Gastrocnemius medialis (tissue), 4 donors: ENCODE measurements around the gene BNC2. TPM values are rescaled to one million over a fixed set of nuclear protein-coding genes. Genes with fewer than 3 reads are reported as not detected.

Experiments
- ATAC-seq, 2 donors: fragments of 150-250 bp; one replicate each; pipeline ENCODE4 v1.9.1; 2016
- DNase-seq, 2 donors: peaks; one replicate each; pipeline ENCODE4 v3.0.0-alpha.2; 2019
- H3K27ac ChIP-seq, 4 donors: fragments of 200-600 bp; sonication (generic); 1 replicate in 1 of 4; 2 replicates in 3 of 4; pipeline ENCODE4 v1.5.1; 2016 to 2018; ENCODE audit warnings: mild to moderate bottlenecking in 2 of 4, moderate library complexity in 1 of 4
- H3K27me3 ChIP-seq, 3 donors: fragments of 200-600 bp; sonication (generic) in 2 of 3; 1 replicate in 1 of 3; 2 replicates in 2 of 3; pipeline versions ENCODE4 v1.5.1 to v1.6.0; 2016 to 2019; ENCODE audit warnings: mild to moderate bottlenecking in 1 of 3, moderate library complexity in 1 of 3
- H3K36me3 ChIP-seq, 2 donors: fragments of 200-600 bp; sonication (generic) in 1 of 2; one replicate each; pipeline ENCODE4 v1.5.1; 2017 to 2018
- H3K4me1 ChIP-seq, 2 donors: fragments of 200-600 bp; sonication (generic) in 1 of 2; one replicate each; pipeline ENCODE4 v1.5.1; 2016 to 2017; ENCODE audit warnings: mild to moderate bottlenecking in 2 of 2
- H3K4me3 ChIP-seq, 4 donors: fragments of 200-600 bp; sonication (generic) in 3 of 4; 1 replicate in 1 of 4; 2 replicates in 3 of 4; pipeline ENCODE4 v1.5.1; 2016 to 2019; ENCODE audit warnings: mild to moderate bottlenecking in 2 of 4
- H3K9me3 ChIP-seq, 3 donors: fragments of 200-600 bp; sonication (generic) in 2 of 3; 1 replicate in 1 of 3; 2 replicates in 2 of 3; pipeline ENCODE4 v1.5.1; 2016 to 2019
- CTCF ChIP-seq, 5 experiments: fragments of 450-650 bp in 3 of 5; fragments of 200-600 bp in 2 of 5; sonication (generic) in 2 of 5; IDR thresholded peaks in 4 of 5; conservative IDR thresholded peaks in 1 of 5; 1 replicate in 4 of 5; 2 replicates in 1 of 5; pipeline ENCODE4 v1.5.1; 2016 to 2019; ENCODE audit warnings: antibody characterized with exemption in 5 of 5, mild to moderate bottlenecking in 3 of 5, moderate library complexity in 3 of 5
- POLR2A ChIP-seq, 2 donors: fragments of 450-650 bp; IDR thresholded peaks; one replicate each; pipeline ENCODE4 v1.6.1; 2017; ENCODE audit warnings: antibody characterized with exemption in 2 of 2, mild to moderate bottlenecking in 2 of 2, moderate library complexity in 2 of 2
- in situ Hi-C, 4 donors: fragments of 200-750 bp; cut with MboI; loops; one replicate each; pipeline versions ENCODE4 v1.15.0 to v1.8.0; 2017; ENCODE audit warnings: low sequenced_read_pairs in 4 of 4
- intact Hi-C: fragments of 100-400 bp; cut with DNase I; formaldehyde crosslinking; loops from one replicate; pipeline ENCODE4 v1.15.1; 2023; ENCODE audit warnings: low total_unique reads
- total RNA-seq, 4 donors: library from RNA; depleted of rRNA; stranded (reverse); fragments of >200 nt; gene quantifications; one replicate each; pipeline versions ENCODE4 v1.1.0 to v1.2.3, GENCODE V29; 2016

Gene BNC2
- total RNA-seq, 4 donors from 2014 or later: 40.9 to 122 (median 68.7) TPM

DNA sequence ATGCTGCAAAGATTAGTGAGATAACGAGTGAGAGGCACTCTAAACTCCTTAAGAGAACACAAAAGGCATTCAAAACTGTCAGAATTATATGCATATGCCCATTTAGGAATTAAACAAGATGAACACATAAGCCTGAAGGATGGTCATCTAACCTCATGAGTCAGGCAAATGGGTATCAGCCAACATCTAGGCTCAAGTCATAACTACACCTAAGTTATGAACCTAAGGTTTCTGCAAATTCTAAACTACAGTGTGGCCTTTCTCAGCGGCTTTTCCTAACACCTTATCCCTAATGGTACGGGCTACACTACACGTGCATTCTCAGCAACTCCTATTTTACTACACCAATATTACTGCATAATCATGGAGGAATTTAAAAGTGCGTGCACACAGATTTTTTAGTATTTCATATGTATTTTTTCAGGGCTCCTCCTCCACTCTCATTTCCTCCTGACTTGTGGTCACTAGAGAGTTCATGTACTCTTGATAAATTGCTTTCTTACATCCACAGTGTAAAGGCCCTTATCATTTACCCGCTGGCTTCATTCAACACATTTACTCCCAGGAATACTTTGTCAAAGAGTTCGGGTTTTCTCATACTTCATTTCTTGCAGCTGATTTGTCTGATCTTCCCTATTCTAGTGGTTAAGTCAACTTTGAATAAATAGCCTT is 316.5 kb downstream of the BNC2 start:
- no peak overlapping the region for H3K4me3 ChIP-seq
- ATAC-seq: no peak
- TF ChIP-seq POLR2A (IDR thresholded peaks at IDR 0.05): no peak
- TF ChIP-seq CTCF (IDR thresholded peaks at IDR 0.05 in 4 of 5, conservative IDR thresholded peaks at IDR 0.05 in 1 of 5): no peak
- H3K27me3 ChIP-seq: no peaks in the 10 kb centered on the region
- no peak for DNase-seq
- no peaks in the 10 kb centered on the region for H3K4me1 ChIP-seq
- H3K27ac ChIP-seq: no peak overlapping the region
- no peaks in the 10 kb centered on the region for H3K36me3 ChIP-seq
- intact Hi-C loops: no loop called here
- H3K9me3 ChIP-seq: no peaks in the 10 kb centered on the region
- in situ Hi-C loops: no loop called here

DNA sequence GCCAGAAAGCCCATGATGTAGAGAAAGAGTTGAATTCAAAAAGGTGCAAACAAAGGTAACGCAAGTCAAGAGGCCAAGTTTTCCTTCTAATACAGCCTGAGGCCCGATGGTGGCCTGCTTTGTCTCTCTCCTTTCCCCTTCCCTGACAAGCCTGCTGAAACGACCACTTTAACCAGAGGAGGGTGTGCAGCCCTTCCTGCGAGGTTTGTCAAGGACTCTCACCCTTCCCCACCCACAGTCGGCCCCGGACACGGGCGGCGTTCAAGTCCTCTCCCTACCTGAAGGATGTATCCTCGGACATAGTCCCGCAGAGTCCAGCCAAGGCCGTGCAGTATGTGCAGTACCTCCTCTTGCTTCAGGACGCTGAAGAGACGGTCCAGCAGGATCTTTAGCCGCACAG is 318.2 kb downstream of the BNC2 start:
- intact Hi-C loops: no loop called here
- H3K27ac ChIP-seq: no peak overlapping the region

DNA sequence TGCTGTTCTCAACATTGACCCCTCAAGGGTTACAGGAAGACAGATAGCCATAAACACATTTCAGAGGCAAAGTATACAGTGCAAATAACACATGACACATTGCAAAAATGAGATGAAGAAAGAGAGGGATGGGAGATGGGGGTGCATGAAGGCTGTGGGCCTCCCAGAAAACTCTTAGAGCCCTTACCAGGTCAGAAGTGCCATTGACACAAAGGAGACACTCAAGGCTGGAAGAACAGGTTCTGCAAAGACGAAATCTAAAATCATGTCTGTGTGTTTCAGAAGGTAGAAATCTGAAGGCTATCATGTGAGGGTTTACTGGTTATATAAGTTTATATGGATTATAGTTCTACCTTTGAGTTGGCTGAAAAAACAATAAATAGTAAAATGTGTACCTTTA is 318.8 kb downstream of the BNC2 start:
- DNase-seq: no peak
- Histone ChIP-seq H3K27me3 (no peaks in the 10 kb centered on the region), H3K9me3 (no peaks in the 10 kb centered on the region), H3K27ac (no peak overlapping the region), H3K4me3 (no peak overlapping the region), H3K4me1 (no peaks in the 10 kb centered on the region), H3K36me3 (no peaks in the 10 kb centered on the region)
- ATAC-seq: no peak
- TF ChIP-seq POLR2A (IDR thresholded peaks at IDR 0.05) (no peak), CTCF (IDR thresholded peaks at IDR 0.05 in 4 of 5, conservative IDR thresholded peaks at IDR 0.05 in 1 of 5) (no peak)
- in situ Hi-C loops: no loop called here
- intact Hi-C loops: no loop called here

More for the DNA sequence above, 318.2 kb downstream of the BNC2 start:
- no peak overlapping the region for H3K4me3 ChIP-seq
- in situ Hi-C loops: no loop called here
- no peak for ATAC-seq
- no peak for DNase-seq
- no peaks in the 10 kb centered on the region for H3K4me1 ChIP-seq
- H3K36me3 ChIP-seq: no peaks in the 10 kb centered on the region
- no peaks in the 10 kb centered on the region for H3K27me3 ChIP-seq
- H3K9me3 ChIP-seq: no peaks in the 10 kb centered on the region
- TF ChIP-seq CTCF (IDR thresholded peaks at IDR 0.05 in 4 of 5, conservative IDR thresholded peaks at IDR 0.05 in 1 of 5) (no peak), POLR2A (IDR thresholded peaks at IDR 0.05) (no peak)

GRCh38 chr9:16545639-16546038 is 324.8 kb downstream of the BNC2 start:
- intact Hi-C loops (no loop called here), in situ Hi-C loops (loop anchor here in 1 of 4 donors (25.0 kb wide), 1 partner anchor 358 kb away; no protein-coding TSS in a partner anchor)
- Histone ChIP-seq H3K9me3 (no peaks in the 10 kb centered on the region), H3K27ac (no peak overlapping the region), H3K4me1 (peaks cover 0 to 8% of the 10 kb centered on the region in 2 donors), H3K4me3 (no peak overlapping the region), H3K27me3 (no peaks in the 10 kb centered on the region), H3K36me3 (no peaks in the 10 kb centered on the region)
- ATAC-seq (no peak), DNase-seq (no peak)
- TF ChIP-seq POLR2A (IDR thresholded peaks at IDR 0.05) (no peak), CTCF (IDR thresholded peaks at IDR 0.05 in 4 of 5, conservative IDR thresholded peaks at IDR 0.05 in 1 of 5) (no peak)
